GM21717 (cell line): Measurements from ENCODE around the gene LSM2.
A peak's percentile ranks its signal among the peaks of the same experiment; 100 is the strongest.
"Not testable (repeated sequence)": the region's sequence is repeated elsewhere in the genome, so short reads cannot be mapped to it uniquely, and the experiment has no call there.

Experiments
- ATAC-seq: cut with Tn5 transposase; IDR thresholded peaks from one replicate; pipeline ENCODE4 v1.9.1; 2021; ENCODE audit warnings: mild to moderate bottlenecking, moderate library complexity; ENCODE audit not compliant: unreplicated experiment

The LSM2 gene

GRCh38 chr6:31799781-31800180, 7.0 kb downstream of the LSM2 start:
- ATAC-seq = no peak

GRCh38 chr6:31797588-31797987, 9.2 kb downstream of the LSM2 start:
- no peak for ATAC-seq

- ATAC-seq = no peak
These were observed 9.8 kb downstream of the LSM2 start for GRCh38 chr6:31796993-31797385.

- ATAC-seq = peak; percentile 54
These were observed 11.0 kb downstream of the LSM2 start, which contains the start of gene VARS1 for GRCh38 chr6:31795616-31796298. VARS1 (minus strand) TSS chr6:31795752; CDS start chr6:31795217, 535 bp downstream.

- ATAC-seq = peak; percentile 20
These were observed 11.7 kb downstream of the LSM2 start for GRCh38 chr6:31794866-31795615.

GRCh38 chr6:31794294-31794865, 12.4 kb downstream of the LSM2 start:
- ATAC-seq = no peak

- ATAC-seq = not testable (repeated sequence)
These were observed 12.9 kb downstream of the LSM2 start for GRCh38 chr6:31793927-31794245.

- ATAC-seq = no peak
These were observed 14.0 kb downstream of the LSM2 start for GRCh38 chr6:31792761-31793171.

GRCh38 chr6:31792090-31792374, 14.7 kb downstream of the LSM2 start:
- ATAC-seq = no peak

- ATAC-seq = no peak
These were observed 15.3 kb downstream of the LSM2 start for GRCh38 chr6:31791324-31792089.

GRCh38 chr6:31785475-31785874, 21.3 kb downstream of the LSM2 start:
- no peak for ATAC-seq

- no peak for ATAC-seq
These were observed 22.5 kb downstream of the LSM2 start for GRCh38 chr6:31784098-31784925.

GRCh38 chr6:31782126-31782855, 24.5 kb downstream of the LSM2 start:
- no peak for ATAC-seq

GRCh38 chr6:31781244-31782125, 25.3 kb downstream of the LSM2 start:
- no peak for ATAC-seq

- no peak for ATAC-seq
These were observed 26.1 kb downstream of the LSM2 start for GRCh38 chr6:31780507-31781243.

- ATAC-seq = no peak
These were observed 26.9 kb downstream of the LSM2 start for GRCh38 chr6:31779908-31780307.

- ATAC-seq = no peak
These were observed 27.5 kb downstream of the LSM2 start for GRCh38 chr6:31778999-31779885.
